ENCODE measurements around the gene GNB1.

The GNB1 gene

DNA sequence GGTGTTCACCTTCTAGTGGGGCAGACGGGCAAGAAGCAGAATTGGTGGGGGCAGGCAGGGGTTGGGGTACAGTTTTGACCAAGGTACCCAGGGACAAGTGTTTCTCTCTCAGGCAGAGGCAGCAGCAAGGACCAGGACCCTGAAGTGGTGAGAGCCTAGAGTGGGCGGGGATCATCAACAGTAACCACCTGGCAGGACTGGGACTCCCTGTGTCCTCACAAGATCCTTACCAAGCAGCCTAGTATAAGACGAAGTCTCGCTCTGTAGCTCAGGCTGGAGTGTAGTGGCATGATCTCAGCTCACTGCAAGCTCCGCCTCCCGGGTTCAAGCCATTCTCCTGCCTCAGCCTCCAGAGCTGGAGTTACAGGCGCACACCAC, 109.4 kb downstream of the GNB1 start:
- no peak for DNase-seq (ENCODE audit: low spot score)

- no peak for DNase-seq (ENCODE audit: low spot score)
These were observed 110.0 kb downstream of the GNB1 start for GRCh38 chr1:1780598-1781525.

GRCh38 chr1:1779691-1780597, 110.9 kb downstream of the GNB1 start:
- no peak for DNase-seq (ENCODE audit: low spot score)

DNA sequence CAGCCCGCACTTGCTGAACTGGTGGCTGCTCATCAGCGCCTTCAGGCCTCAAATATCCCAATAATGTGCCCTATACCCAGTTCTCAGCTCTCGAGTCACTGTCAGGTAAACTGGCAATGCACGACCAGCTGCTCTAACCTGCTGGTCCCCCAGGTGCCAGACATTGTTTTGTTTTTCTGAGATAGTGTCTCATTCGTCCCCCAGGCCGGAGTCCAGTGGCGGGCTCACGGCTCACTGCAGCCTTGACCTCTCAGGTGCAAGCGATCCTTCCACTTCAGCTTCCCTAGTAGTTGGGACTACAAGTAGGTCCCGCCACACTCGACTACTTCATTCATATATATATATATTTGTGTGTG, 111.6 kb downstream of the GNB1 start:
- DNase-seq (ENCODE audit: low spot score), result no peak

- peak; percentile 84 for DNase-seq (ENCODE audit: low spot score)
These were observed 112.1 kb downstream of the GNB1 start for GRCh38 chr1:1778663-1779319.

DNA sequence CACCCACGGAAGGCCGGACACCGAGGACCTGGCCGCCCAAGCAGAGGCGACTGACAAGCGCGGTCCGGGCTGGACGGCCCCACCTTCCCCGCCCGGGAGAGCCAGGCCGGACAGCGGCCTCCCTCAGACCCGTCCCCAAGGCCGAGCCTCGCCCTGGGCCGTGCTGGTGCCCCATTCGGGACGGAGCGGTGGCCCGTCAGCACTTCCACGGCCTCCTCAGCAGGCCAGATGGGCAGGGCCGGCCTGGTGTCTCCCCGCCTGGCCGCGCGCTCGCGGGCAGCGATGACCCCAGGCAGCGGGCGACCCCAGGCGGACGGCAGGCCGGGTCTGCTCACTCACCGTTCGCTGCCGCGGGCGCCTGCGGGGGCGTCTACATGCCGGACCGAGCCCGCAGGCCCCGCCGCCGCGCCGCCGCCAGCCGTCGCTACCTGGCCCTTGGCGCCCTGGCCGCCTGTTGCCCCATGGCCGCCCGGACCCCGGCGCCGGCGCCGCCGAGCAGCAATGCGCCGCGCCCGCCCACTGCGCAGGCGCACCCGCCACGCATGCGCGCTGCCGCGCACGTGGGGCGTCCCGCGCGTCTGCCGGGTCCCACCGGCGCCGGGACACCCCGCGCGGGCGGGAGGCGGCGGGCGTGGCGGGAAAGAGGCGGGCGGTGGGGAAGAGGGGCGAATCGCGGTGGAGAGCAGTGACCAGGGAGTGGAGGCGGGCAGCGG, 112.8 kb downstream of the GNB1 start, which contains the start of gene NADK:
Gene NADK (minus strand): TSS at position 521 of the 713 bp plus-strand sequence. CDS start 13,064 bp downstream, outside the sequence.
- peak; percentile 83 for DNase-seq (ENCODE audit: low spot score)

DNA sequence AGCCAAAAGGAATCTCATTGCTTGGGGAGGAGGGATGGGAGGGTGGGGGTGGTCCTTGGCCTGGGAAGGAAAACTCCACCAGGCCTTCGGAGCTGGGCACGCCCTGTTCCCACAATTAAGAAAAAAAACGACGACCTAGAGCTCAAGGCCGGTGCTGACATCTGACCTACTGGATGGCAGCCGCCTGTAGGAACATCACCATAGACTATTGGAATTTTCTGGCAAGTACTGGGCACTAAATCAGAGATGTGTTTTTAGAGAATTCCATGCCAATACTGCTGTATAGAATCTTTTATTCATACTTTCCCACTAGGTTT, 113.3 kb downstream of the GNB1 start:
- no peak for DNase-seq (ENCODE audit: low spot score)

- DNase-seq (ENCODE audit: low spot score), result no peak
These were observed 114.0 kb downstream of the GNB1 start for GRCh38 chr1:1776672-1777582.

DNA sequence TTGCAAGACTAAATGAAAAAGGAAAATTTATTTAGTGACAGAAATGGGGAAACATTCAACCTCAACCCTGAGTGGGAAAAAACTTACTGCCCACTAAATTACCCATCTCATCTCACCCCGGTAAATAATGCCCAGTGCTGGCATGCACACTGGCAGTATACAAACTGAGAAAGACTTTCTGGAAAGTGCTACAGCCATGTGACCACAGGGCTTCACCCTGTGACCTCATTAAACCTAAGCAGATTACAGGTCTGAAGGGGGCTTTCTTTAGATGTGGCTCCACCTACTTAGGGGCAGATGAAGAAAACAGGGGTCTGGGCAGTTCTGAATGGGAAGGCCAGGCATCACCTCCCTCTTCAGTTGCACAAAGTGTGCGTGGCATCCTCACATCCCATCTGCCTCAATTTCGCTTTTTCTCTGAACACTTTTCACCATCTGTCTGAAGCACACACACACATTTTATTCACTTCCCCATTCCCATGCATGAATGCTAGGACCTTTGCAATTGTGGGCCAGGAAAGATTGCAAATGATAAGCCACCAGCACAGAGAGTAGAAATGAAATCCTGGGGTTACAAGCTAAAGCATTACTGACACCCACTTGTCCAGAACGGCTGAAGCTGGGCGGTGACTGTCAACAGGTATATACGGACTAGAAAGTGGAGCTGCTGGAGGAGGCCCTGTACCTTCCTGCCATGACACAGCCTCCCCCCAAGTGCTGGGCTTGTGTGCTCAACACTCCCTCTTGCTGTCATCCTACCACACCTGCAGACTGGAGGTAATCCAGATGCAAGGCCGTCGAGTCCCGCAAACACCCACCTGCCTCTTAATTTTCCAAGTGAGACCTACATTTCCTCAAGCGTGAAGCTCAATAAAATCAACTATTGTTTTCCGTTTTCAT, 115.3 kb downstream of the GNB1 start:
- no peak for DNase-seq (ENCODE audit: low spot score)

GRCh38 chr1:1773874-1774273, 117.0 kb downstream of the GNB1 start:
- no peak for DNase-seq (ENCODE audit: low spot score)

- DNase-seq (ENCODE audit: low spot score), result no peak
These were observed 119.8 kb downstream of the GNB1 start for GRCh38 chr1:1771096-1771495.

DNA sequence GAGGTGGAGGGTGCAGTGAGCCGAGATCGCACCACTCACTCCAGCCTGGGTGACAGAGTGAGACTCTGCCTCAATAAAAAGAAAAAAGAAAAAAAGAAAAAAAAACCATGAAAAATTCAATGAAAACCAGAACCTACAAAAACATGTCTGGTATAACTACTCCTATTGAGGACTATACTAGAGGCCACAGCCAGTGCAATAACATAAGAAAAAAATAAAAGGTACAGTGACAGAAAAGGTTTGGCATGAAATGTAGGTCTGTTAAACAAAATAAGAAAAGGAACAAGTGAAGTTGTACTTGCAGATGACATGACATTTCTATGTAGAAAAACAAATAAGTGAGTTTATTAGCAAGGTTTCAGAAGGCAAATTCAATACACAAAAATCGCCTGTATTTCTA, 120.8 kb downstream of the GNB1 start:
- no peak for DNase-seq (ENCODE audit: low spot score)

GRCh38 chr1:1768249-1768992, 122.5 kb downstream of the GNB1 start:
- DNase-seq (ENCODE audit: low spot score), result no peak

DNA sequence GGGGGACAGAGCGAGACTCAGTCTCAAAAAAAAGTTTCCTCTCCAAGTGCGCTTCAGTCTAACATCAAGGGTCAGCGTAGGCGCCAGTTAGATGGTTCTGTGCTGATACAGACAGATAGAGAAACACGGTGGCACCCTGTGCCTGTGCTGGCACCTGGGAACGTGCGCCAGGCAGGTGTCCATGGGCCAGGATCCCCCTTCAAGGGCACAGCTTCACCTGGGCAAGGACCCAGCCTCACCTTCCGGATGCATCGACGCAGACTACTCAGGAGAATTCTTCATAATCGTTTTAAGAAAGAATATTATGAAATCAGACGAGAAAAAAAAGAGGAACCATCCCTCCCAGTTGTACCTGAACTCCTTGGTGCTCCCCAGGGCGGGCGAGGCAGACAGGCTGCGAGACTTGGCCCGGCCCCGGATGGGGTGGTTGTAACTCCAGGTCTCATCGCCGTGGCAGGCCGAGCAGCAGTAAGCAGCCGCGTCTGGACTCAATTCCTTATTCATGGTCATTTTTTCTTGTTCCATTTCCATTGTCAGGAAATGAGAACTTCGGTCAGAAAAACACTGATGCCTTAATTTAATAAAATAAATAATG, 125.9 kb downstream of the GNB1 start:
- DNase-seq (ENCODE audit: low spot score), result no peak

DNA sequence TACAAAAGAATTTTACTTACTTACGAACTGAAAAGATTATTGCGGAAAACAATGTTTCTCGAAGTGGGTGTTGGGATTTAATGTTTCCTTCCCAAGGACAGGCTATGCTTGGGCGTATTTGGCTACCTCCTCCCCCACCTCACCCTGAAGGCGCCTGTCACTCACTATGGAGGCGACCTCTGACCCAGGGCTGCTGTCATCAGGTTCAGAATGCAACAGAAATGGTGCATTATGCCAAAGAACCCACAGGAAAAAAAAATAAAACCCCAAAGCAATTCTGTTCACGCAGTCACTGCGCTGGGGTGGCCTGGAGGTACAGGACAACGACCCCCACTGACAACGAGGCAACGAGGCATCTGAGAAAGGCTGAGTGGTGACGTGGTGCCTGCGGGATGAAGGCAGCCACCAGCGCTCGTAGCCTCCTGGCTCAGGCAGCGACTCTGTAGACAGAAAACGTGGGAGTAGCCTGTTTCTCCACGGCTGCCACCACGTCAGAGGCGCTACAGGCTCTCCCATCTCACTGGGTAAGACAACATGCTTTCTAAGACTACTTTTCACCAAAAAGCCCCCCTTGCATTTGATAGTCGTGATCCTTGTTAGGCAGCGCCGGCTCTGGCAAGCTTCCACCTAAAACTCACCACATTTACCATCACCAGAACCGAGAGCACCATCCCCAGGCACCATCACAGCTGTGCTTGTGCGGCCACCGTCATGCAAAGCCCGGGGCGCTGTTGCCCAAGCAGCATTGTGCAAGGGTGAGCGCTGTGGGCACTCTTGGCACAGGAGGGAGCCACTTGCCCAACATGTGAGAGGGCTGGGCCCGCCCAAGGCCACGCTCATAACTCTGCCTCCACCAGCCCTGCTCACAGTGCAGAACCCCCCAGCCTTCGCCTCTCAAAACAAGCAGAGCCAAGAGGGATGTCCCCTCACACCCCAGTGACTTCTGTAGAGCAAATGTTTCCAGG, 126.9 kb downstream of the GNB1 start:
- no peak for DNase-seq (ENCODE audit: low spot score)

DNA sequence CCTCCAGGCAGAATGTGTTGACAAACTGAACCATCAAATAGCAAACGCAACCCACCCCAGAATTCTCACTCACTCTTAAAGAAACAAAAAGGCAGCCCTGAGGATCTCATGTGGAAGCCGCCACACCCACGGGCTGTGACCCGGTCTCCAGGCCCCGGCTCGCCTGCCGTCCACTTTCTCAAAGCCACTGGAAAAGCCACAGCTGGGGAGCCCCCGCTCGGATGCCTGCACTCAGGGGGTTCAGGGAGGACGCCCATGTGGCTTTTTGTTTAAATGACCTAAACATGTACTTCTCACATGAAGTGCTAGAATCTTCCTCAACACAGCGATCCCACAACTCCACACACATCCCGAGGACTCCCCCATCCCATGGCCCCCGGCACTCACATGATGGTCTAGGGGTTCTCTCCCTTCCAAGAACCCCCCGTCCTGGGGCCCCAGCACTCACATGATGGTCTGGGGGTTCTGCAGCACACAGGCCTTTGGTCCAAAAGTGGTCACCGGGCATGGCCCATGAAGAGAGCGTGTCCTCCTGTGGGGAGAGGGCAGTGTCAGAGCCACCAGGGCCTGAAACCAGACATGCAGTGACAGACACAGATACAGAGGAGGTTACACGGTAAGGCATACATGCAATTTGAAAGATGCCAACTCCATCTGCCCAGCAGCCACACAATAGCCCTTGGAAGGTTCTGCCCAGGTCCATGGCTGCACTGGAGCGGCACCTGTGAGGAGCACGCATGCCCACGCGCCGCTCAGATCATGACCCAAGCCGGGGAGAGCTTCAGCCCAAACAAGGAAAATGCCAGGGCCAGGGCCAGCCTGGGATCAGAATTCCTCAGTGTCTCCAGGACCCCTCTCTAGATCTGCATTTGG, 129.1 kb downstream of the GNB1 start:
- no peak for DNase-seq (ENCODE audit: low spot score)

All from ecto neural progenitor cell (in vitro differentiated cells).